ENCODE data around the gene FARSB. TPM values are rescaled to one million over a fixed set of nuclear protein-coding genes. Genes with fewer than 3 reads are reported as not detected.

Gene FARSB
- total RNA-seq, 1 experiment from 2014 or later, result 50.2 TPM

DNA sequence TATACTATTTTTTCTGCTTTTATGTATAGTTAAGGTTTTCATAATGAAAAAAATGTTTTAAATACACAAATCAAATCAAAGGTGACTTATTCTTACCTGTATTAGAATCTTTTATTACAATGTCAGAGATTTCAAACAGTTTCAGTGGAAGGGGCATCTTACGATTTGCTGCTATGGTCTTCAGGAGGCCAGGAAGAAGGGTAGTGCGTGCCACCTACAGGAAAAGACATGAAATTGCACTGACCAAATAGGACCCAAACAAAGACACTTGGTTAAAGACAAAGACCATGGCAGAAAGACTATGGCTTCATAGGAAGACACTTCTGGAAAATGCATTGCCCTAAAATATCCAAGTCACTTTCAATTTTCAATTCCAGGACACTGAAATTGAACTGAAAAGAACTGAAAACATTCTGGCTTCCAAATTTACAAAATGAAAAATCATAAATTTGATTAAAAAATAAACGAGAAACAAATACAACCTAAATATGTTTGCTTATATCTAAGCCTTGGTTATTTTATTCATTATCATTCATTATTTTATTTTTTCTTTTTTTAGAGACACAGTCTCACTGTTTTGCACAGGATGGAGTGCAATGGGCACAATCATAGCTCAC lies 42.1 kb downstream of the FARSB start:
- POLR2A ChIA-PET (ENCODE audit: unreplicated experiment), result no interaction called here
- H3K36me3 ChIP-seq (ENCODE audit: low read depth), result peaks cover 62% of the 10 kb centered on the region

DNA sequence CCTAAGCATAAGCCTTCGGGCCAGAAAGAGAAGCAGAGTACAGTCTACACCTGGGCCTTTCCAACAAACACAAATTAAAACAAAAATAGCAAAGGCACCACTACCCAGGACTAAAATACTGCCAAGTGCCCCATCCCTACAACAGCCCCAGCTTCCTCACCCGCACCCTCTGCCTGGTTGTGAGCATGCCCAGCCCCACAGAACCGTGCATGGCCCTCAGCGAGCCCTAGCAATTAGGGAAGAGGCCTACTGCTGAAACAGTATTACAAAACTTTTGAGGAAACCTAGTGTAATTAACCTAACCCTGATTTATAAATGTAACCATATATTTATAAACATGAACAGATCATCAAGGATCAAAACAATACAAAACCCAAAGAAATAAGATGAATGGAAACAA lies 44.2 kb downstream of the FARSB start:
- intact Hi-C loops (cut with micrococcal nuclease; ENCODE audit: unreplicated experiment), result loop anchor here (2.0 kb wide), 1 partner anchor 49 kb away; no protein-coding TSS in a partner anchor
- H3K4me1 ChIP-seq (replicated peaks; ENCODE audit: insufficient read depth), result no peaks in the 10 kb centered on the region
- no peaks in the 10 kb centered on the region for H3K27me3 ChIP-seq (ENCODE audit: insufficient read depth, low read depth)
- peaks cover 39% of the 10 kb centered on the region; the same call in 1 of the 2 replicates for H4K20me1 ChIP-seq (ENCODE audit: insufficient read depth)
- peaks cover 8% of the 10 kb centered on the region; the same call in 1 of the 2 replicates for H3F3A ChIP-seq (ENCODE audit: insufficient read depth, low read depth)
- BruUV-seq (replicated peaks), result no TSS peak
- no peaks in the 10 kb centered on the region; the same call in 1 of the 2 replicates for H3K79me2 ChIP-seq (ENCODE audit: low read depth)
- CTCF ChIA-PET, result no interaction called here
- H3K9me3 ChIP-seq (ENCODE audit: insufficient read depth, low read depth), result no peaks in the 10 kb centered on the region
- peaks cover 66% of the 10 kb centered on the region for H3K36me3 ChIP-seq (ENCODE audit: low read depth)
- no peak for DNase-seq
- H3K4me2 ChIP-seq, result no peak overlapping the region
- TF ChIP-seq, protein P1, sequence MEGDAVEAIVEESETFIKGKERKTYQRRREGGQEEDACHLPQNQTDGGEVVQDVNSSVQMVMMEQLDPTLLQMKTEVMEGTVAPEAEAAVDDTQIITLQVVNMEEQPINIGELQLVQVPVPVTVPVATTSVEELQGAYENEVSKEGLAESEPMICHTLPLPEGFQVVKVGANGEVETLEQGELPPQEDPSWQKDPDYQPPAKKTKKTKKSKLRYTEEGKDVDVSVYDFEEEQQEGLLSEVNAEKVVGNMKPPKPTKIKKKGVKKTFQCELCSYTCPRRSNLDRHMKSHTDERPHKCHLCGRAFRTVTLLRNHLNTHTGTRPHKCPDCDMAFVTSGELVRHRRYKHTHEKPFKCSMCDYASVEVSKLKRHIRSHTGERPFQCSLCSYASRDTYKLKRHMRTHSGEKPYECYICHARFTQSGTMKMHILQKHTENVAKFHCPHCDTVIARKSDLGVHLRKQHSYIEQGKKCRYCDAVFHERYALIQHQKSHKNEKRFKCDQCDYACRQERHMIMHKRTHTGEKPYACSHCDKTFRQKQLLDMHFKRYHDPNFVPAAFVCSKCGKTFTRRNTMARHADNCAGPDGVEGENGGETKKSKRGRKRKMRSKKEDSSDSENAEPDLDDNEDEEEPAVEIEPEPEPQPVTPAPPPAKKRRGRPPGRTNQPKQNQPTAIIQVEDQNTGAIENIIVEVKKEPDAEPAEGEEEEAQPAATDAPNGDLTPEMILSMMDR (conservative IDR thresholded peaks at IDR 0.05), result no peak
- no peak for TF ChIP-seq EZH2 (IDR thresholded peaks at IDR 0.05; ENCODE audit: low read depth)
- no peak overlapping the region for H2AFZ ChIP-seq
- H3K9me2 ChIP-seq (ENCODE audit: insufficient read depth), result no peaks in the 10 kb centered on the region
- H3K4me3 ChIP-seq, result no peak overlapping the region
- no peak overlapping the region for H3K27ac ChIP-seq
- POLR2A ChIA-PET (ENCODE audit: unreplicated experiment), result no interaction called here

More for the DNA sequence above, 42.1 kb downstream of the FARSB start:
- DNase-seq, result peak; percentile 25 to 61
- no peaks in the 10 kb centered on the region for H3K27me3 ChIP-seq (ENCODE audit: insufficient read depth, low read depth)
- H3K4me1 ChIP-seq (replicated peaks; ENCODE audit: insufficient read depth), result no peaks in the 10 kb centered on the region
- H3K4me2 ChIP-seq, result no peak overlapping the region
- intact Hi-C loops (cut with micrococcal nuclease; ENCODE audit: unreplicated experiment), result loop anchor here (1.0 to 2.0 kb wide), 5 partner anchors 51 to 589 kb away; no protein-coding TSS in a partner anchor
- BruUV-seq (replicated peaks), result no TSS peak
- H3F3A ChIP-seq (ENCODE audit: insufficient read depth, low read depth), result peaks cover 12% of the 10 kb centered on the region; the same call in 1 of the 2 replicates
- no peaks in the 10 kb centered on the region for H3K79me2 ChIP-seq (ENCODE audit: low read depth)
- H4K20me1 ChIP-seq (ENCODE audit: insufficient read depth), result peaks cover 22% of the 10 kb centered on the region; the same call in 1 of the 2 replicates
- H3K27ac ChIP-seq, result no peak overlapping the region
- no peak overlapping the region for H2AFZ ChIP-seq
- no peaks in the 10 kb centered on the region for H3K9me3 ChIP-seq (ENCODE audit: insufficient read depth, low read depth)
- no peak overlapping the region for H3K4me3 ChIP-seq
- TF ChIP-seq EZH2 (IDR thresholded peaks at IDR 0.05; ENCODE audit: low read depth), result no peak
- TF ChIP-seq, protein P1 (conservative IDR thresholded peaks at IDR 0.05), result peak; percentile 99
- H3K9me2 ChIP-seq (ENCODE audit: insufficient read depth), result no peaks in the 10 kb centered on the region
- CTCF ChIA-PET, result interaction anchor here (0.6 to 1.0 kb wide), 5 partner anchors 20 to 592 kb away, joined by 3 to 10 read pairs (median 3); no protein-coding TSS in a partner anchor

DNA sequence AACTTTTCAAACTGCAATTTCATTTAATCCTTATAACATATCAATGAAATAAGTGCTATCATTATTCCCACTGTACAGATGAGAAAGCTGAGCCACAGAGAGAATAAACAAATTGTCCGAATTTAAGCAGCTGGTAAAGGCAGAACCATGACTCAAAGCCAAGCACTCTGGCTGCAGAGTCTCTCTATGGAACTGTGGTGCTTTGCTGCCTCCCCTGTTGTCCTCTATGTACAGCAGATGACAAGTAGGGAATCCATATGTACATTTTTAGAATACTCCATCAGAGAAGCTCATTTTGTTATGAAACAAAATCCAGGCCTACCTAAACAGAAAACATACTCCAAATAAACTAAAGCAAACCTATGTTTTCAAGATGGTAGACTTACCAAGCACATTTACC lies 45.1 kb downstream of the FARSB start:
- TF ChIP-seq, protein P1 (conservative IDR thresholded peaks at IDR 0.05), result peak; percentile 51; the same call in 1 of the 2 replicates
- TF ChIP-seq EZH2 (IDR thresholded peaks at IDR 0.05; ENCODE audit: low read depth), result no peak
- H3K79me2 ChIP-seq (ENCODE audit: low read depth), result no peaks in the 10 kb centered on the region; the same call in 1 of the 2 replicates
- intact Hi-C loops (cut with micrococcal nuclease; ENCODE audit: unreplicated experiment), result no loop called here
- no TSS peak for BruUV-seq (replicated peaks)
- ChIA-PET POLR2A (ENCODE audit: unreplicated experiment) (interaction anchor here (0.6 to 0.7 kb wide), 2 partner anchors 375 to 539 kb away, joined by 3 to 5 read pairs; no protein-coding TSS in a partner anchor), CTCF (interaction anchor here (0.6 to 1.2 kb wide), 3 partner anchors 19 to 293 kb away, joined by 3 to 5 read pairs (median 3); no protein-coding TSS in a partner anchor)
- H3K9me3 ChIP-seq (ENCODE audit: insufficient read depth, low read depth), result no peaks in the 10 kb centered on the region
- H3K4me1 ChIP-seq (replicated peaks; ENCODE audit: insufficient read depth), result no peaks in the 10 kb centered on the region
- peaks cover 65% of the 10 kb centered on the region for H3K36me3 ChIP-seq (ENCODE audit: low read depth)
- peaks cover 42% of the 10 kb centered on the region; the same call in 1 of the 2 replicates for H4K20me1 ChIP-seq (ENCODE audit: insufficient read depth)
- H3K27ac ChIP-seq, result no peak overlapping the region
- H2AFZ ChIP-seq, result no peak overlapping the region
- no peaks in the 10 kb centered on the region for H3K27me3 ChIP-seq (ENCODE audit: insufficient read depth, low read depth)
- H3K4me2 ChIP-seq, result no peak overlapping the region
- no peak for DNase-seq
- no peak overlapping the region for H3K4me3 ChIP-seq
- H3K9me2 ChIP-seq (ENCODE audit: insufficient read depth), result no peaks in the 10 kb centered on the region
- H3F3A ChIP-seq (ENCODE audit: insufficient read depth, low read depth), result peaks cover 8% of the 10 kb centered on the region; the same call in 1 of the 2 replicates
